GM19467 (cell line): ENCODE results near the gene ECI1.
"Not testable (repeated sequence)": the region's sequence is repeated elsewhere in the genome, so short reads cannot be mapped to it uniquely, and the experiment has no call there.

ENCODE experiments used
- ATAC-seq: cut with Tn5 transposase; IDR thresholded peaks from one replicate; pipeline ENCODE4 v1.9.1; 2021; ENCODE audit warnings: mild to moderate bottlenecking, moderate library complexity; ENCODE audit not compliant: unreplicated experiment

The ECI1 gene

GRCh38 chr16:2212362-2213324, 38.7 kb downstream of the ECI1 start:
- no peak for ATAC-seq

- ATAC-seq: no peak
Measured at GRCh38 chr16:2211923-2212347, 39.5 kb downstream of the ECI1 start.

GRCh38 chr16:2210386-2211365, 40.7 kb downstream of the ECI1 start, which contains the start of gene BRICD5:
TSS of gene BRICD5 (minus strand) at chr16:2210863. CDS start at chr16:2210833, 30 bp downstream.
- ATAC-seq: no peak

- no peak for ATAC-seq
Measured at GRCh38 chr16:2210009-2210332, 41.4 kb downstream of the ECI1 start.

GRCh38 chr16:2209258-2210008, 42.0 kb downstream of the ECI1 start:
- no peak for ATAC-seq

GRCh38 chr16:2208772-2209171, 42.6 kb downstream of the ECI1 start:
- no peak for ATAC-seq

GRCh38 chr16:2208308-2208707, 43.1 kb downstream of the ECI1 start:
- ATAC-seq: no peak

- no peak for ATAC-seq
Measured at GRCh38 chr16:2207872-2208271, 43.5 kb downstream of the ECI1 start.

GRCh38 chr16:2206780-2207433, 44.5 kb downstream of the ECI1 start:
- ATAC-seq: no peak

- ATAC-seq: no peak
Measured at GRCh38 chr16:2206420-2206779, 45.0 kb downstream of the ECI1 start.

GRCh38 chr16:2205967-2206313, 45.4 kb downstream of the ECI1 start:
- peak; percentile 4 for ATAC-seq

GRCh38 chr16:2205104-2205966, 46.1 kb downstream of the ECI1 start, which contains the start of gene MLST8:
TSS of gene MLST8 (plus strand) at chr16:2205454. CDS start at chr16:2206086, 632 bp downstream.
- peak; percentile 65 for ATAC-seq

GRCh38 chr16:2204416-2205103, 46.8 kb downstream of the ECI1 start:
- ATAC-seq: no peak

GRCh38 chr16:2203119-2203688, 48.2 kb downstream of the ECI1 start:
- not testable (repeated sequence) for ATAC-seq

GRCh38 chr16:2200313-2200712, 51.1 kb downstream of the ECI1 start:
- ATAC-seq: no peak

- ATAC-seq: no peak
Measured at GRCh38 chr16:2199621-2200139, 51.7 kb downstream of the ECI1 start.

GRCh38 chr16:2199095-2199494, 52.3 kb downstream of the ECI1 start:
- ATAC-seq: no peak

GRCh38 chr16:2198283-2198682, 53.1 kb downstream of the ECI1 start:
- ATAC-seq: no peak
